ENCODE measurements around the gene DYSF. TPM values are rescaled to one million over a fixed set of nuclear protein-coding genes. Genes with fewer than 3 reads are reported as not detected.

Gene DYSF
- total RNA-seq, 1 experiment from 2014 or later = 5.5 TPM

- Histone ChIP-seq H3K27me3 (ENCODE audit: insufficient read depth, low read length) (no peaks in the 10 kb centered on the region), H3K9ac (ENCODE audit: extremely low read depth, insufficient read length, low read length) (no peak overlapping the region), H3K4me1 (ENCODE audit: insufficient read depth, low read length) (no peaks in the 10 kb centered on the region), H3K79me2 (ENCODE audit: insufficient read depth, low read length) (no peaks in the 10 kb centered on the region), H2AFZ (ENCODE audit: low read length) (no peak overlapping the region), H4K8ac (replicated peaks; ENCODE audit: insufficient read length, low read depth, low read length) (no peak overlapping the region), H3K27ac (ENCODE audit: insufficient read length, low read depth, low read length) (no peak overlapping the region), H3K23me2 (ENCODE audit: insufficient read length, low read depth, low read length, poor library complexity, severe bottlenecking) (no peaks in the 10 kb centered on the region), H2BK12ac (ENCODE audit: insufficient read length, low read depth, low read length) (no peak overlapping the region), H4K5ac (ENCODE audit: insufficient read length, low read depth, low read length) (no peak overlapping the region), H2BK15ac (ENCODE audit: low read depth, low read length) (no peak overlapping the region), H3K4me2 (ENCODE audit: insufficient read depth, insufficient read length, low read length) (no peak overlapping the region), H3K56ac (ENCODE audit: insufficient read length, low read depth, low read length) (no peak overlapping the region), H3K9me3 (ENCODE audit: control insufficient read depth, low read depth, low read length) (no peaks in the 10 kb centered on the region), H3K23ac (ENCODE audit: insufficient read length, low read depth, low read length) (no peak overlapping the region), H2AK5ac (ENCODE audit: insufficient read length, low read length) (no peak overlapping the region), H2BK20ac (ENCODE audit: low read depth, low read length, poor library complexity, severe bottlenecking) (no peak overlapping the region), H3T11ph (ENCODE audit: low read length) (no peak overlapping the region), H4K20me1 (ENCODE audit: control insufficient read depth, insufficient read depth, insufficient read length) (no peaks in the 10 kb centered on the region), H3K14ac (ENCODE audit: insufficient read depth, low read length) (no peak overlapping the region), H2BK5ac (ENCODE audit: insufficient read length, low read length) (no peak overlapping the region), H3K79me1 (ENCODE audit: insufficient read depth, low read depth, low read length, poor library complexity, severe bottlenecking) (no peaks in the 10 kb centered on the region), H4K91ac (ENCODE audit: insufficient read length, low read depth, low read length) (no peak overlapping the region), H3K4ac (ENCODE audit: low read depth, low read length) (no peak overlapping the region), H3K18ac (ENCODE audit: insufficient read length, low read depth, low read length) (no peak overlapping the region), H2BK120ac (ENCODE audit: low read depth, low read length, poor library complexity, severe bottlenecking) (no peak overlapping the region)
- peaks cover under 1 to 4% of the 10 kb centered on the region in 2 experiments for H3K4me1 Mint-ChIP-seq
- peaks cover 0 to 3% (median 0%) of the 10 kb centered on the region in 3 experiments; a peak in 1 of 7 replicates for H3K36me3 Mint-ChIP-seq (ENCODE audit: insufficient read depth in 1 of 3, low read depth in 3 of 3)
- peak; percentile 16 for DNase-seq
- no peak overlapping the region for H3K4me3 Mint-ChIP-seq
- TF ChIP-seq CTCF (conservative IDR thresholded peaks at IDR 0.05) = no peak
- H3K9me3 Mint-ChIP-seq = no peaks in the 10 kb centered on the region; a peak in 1 of 5 replicates
- no CpG with 5 or more reads among the region's 12 CpGs for WGBS (ENCODE audit: extremely low coverage, insufficient read length, low lambda C conversion rate)
- H3K27me3 Mint-ChIP-seq (ENCODE audit: low read depth) = peaks cover 5% of the 10 kb centered on the region
- H3K27ac Mint-ChIP-seq = no peak overlapping the region
These were observed 157.9 kb downstream of the DYSF start for GRCh38 chr2:71611247-71611646.

Measured in H9 (cell line).